H1 (cell line): ENCODE data around the gene ZBTB16. TPM values are rescaled to one million over a fixed set of nuclear protein-coding genes. Genes with fewer than 3 reads are reported as not detected.

Experiments
- CTCF ChIA-PET: fragments of 300-600 bp; sonication (Branson Sonifier 250); formaldehyde crosslinking; loops from one replicate; lab custom pipeline; 2021; ENCODE audit not compliant: partially characterized antibody; lab: Charles Lee
- POLR2A ChIA-PET: fragments of 300-600 bp; sonication (Branson Sonifier 250); formaldehyde crosslinking; loops from one replicate; lab custom pipeline; 2021; ENCODE audit warnings: inconsistent platforms; ENCODE audit not compliant: partially characterized antibody; lab: Charles Lee
- DNase-seq, 2 experiments: peaks; one replicate each; pipeline versions ENCODE4 v3.0.0 to v3.0.0-alpha.2; 2010 to 2022; ENCODE audit warnings: low spot score in 2 of 2, low read depth in 1 of 2, mixed read lengths in 1 of 2
- FAIRE-seq: peaks from 2 replicates; lab custom pipeline; 2011; peaks lifted over from hg19 to GRCh38; lab: Jason Lieb, UNC
- H2AFZ ChIP-seq: 2 replicates; pipeline ENCODE4 v1.8.1; 2012; ENCODE audit warnings: low read length, inconsistent platforms
- H2AK5ac ChIP-seq: 2 replicates; pipeline ENCODE4 v1.6.1; 2013; ENCODE audit warnings: low read depth, low read length
- H2BK120ac ChIP-seq: replicated peaks from 2 replicates; pipeline ENCODE3; 2013; ENCODE audit warnings: low read depth, low read length, inconsistent platforms
- H2BK12ac ChIP-seq: 2 replicates; pipeline ENCODE4 v1.6.1; 2013; ENCODE audit warnings: low read depth, low read length
- H2BK15ac ChIP-seq: 2 replicates; pipeline ENCODE4 v1.6.1; 2013; ENCODE audit warnings: low read length
- H2BK20ac ChIP-seq: 2 replicates; pipeline ENCODE4 v1.6.1; 2013; ENCODE audit warnings: low read length
- H2BK5ac ChIP-seq: 2 replicates; pipeline ENCODE4 v1.6.1; 2013; ENCODE audit warnings: low read depth, low read length
- H3K14ac ChIP-seq: 2 replicates; pipeline ENCODE4 v1.6.1; 2013; ENCODE audit warnings: inconsistent platforms; ENCODE audit not compliant: insufficient read length
- H3K18ac ChIP-seq: 2 replicates; pipeline ENCODE4 v1.6.1; 2013; ENCODE audit warnings: low read length; ENCODE audit errors: extremely low read depth
- H3K23ac ChIP-seq: 2 replicates; pipeline ENCODE4 v1.6.1; 2013; ENCODE audit warnings: inconsistent platforms; ENCODE audit not compliant: insufficient read length
- H3K23me2 ChIP-seq: 2 replicates; pipeline ENCODE4 v1.6.1; 2013; ENCODE audit warnings: low read depth, low read length
- H3K27ac ChIP-seq: 2 replicates; pipeline ENCODE4 v1.6.1; 2011; ENCODE audit warnings: low read depth, low read length, inconsistent platforms
- H3K27me3 ChIP-seq, 4 experiments: replicated peaks in 1 of 4; 1 replicate in 1 of 4; 2 replicates in 3 of 4; pipeline versions ENCODE4 v1.6.1 to v1.8.1; 2011 to 2013; ENCODE audit warnings: low read length in 3 of 4, mild to moderate bottlenecking in 3 of 4, inconsistent platforms in 2 of 4, mixed read lengths in 2 of 4, moderate library complexity in 1 of 4; ENCODE audit not compliant: control insufficient read depth in 3 of 4, insufficient read depth in 3 of 4; ENCODE audit errors: extremely low read depth in 1 of 4
- H3K36me3 ChIP-seq, 4 experiments: 2 replicates each; pipeline versions ENCODE4 v1.6.1 to v1.8.1; 2011 to 2013; ENCODE audit warnings: mild to moderate bottlenecking in 4 of 4, low read length in 3 of 4, moderate library complexity in 2 of 4, control low read depth in 1 of 4, inconsistent platforms in 1 of 4; ENCODE audit not compliant: insufficient read depth in 4 of 4, control insufficient read depth in 2 of 4
- H3K4ac ChIP-seq: replicated peaks from 2 replicates; pipeline ENCODE3; 2013; ENCODE audit warnings: low read length, low read depth, mixed read lengths, inconsistent platforms; ENCODE audit not compliant: insufficient read length
- H3K4me1 ChIP-seq, 4 experiments: replicated peaks in 1 of 4; 1 replicate in 1 of 4; 2 replicates in 3 of 4; pipeline versions ENCODE4 v1.6.1 to v1.8.1; 2011 to 2013; ENCODE audit warnings: low read length in 3 of 4, inconsistent platforms in 2 of 4, mixed read lengths in 1 of 4; ENCODE audit not compliant: insufficient read depth in 4 of 4, control insufficient read depth in 3 of 4
- H3K4me2 ChIP-seq, 2 experiments: 2 replicates each; pipeline versions ENCODE4 v1.6.1 to v1.8.1; 2011 to 2013; ENCODE audit warnings: low read depth in 2 of 2, low read length in 2 of 2, control low read depth in 1 of 2, inconsistent platforms in 1 of 2, mild to moderate bottlenecking in 1 of 2; ENCODE audit not compliant: insufficient read depth in 1 of 2
- H3K4me3 ChIP-seq, 4 experiments: fragments of 200-600, 300-600 bp in 1 of 4; sonication (generic), shearing (Covaris generic), sonication (Bioruptor Twin) in 1 of 4; 2 replicates each; pipeline versions ENCODE4 v1.5.1 to v1.8.1; 2011 to 2016; ENCODE audit warnings: low read length in 4 of 4, low read depth in 3 of 4, control low read depth in 2 of 4, inconsistent platforms in 2 of 4, mild to moderate bottlenecking in 2 of 4, mixed read lengths in 1 of 4, moderate library complexity in 1 of 4; ENCODE audit not compliant: insufficient read depth in 2 of 4; ENCODE audit errors: extremely low read depth in 1 of 4
- H3K56ac ChIP-seq: replicated peaks from 2 replicates; pipeline ENCODE3; 2013; ENCODE audit warnings: low read depth, mild to moderate bottlenecking, mixed read lengths, low read length, inconsistent platforms; ENCODE audit not compliant: insufficient read length
- H3K79me1 ChIP-seq: 2 replicates; pipeline ENCODE4 v1.6.1; 2013; ENCODE audit warnings: low read depth, low read length, control low read depth
- H3K79me2 ChIP-seq, 2 experiments: 2 replicates each; pipeline versions ENCODE4 v1.6.1 to v1.8.1; 2012 to 2013; ENCODE audit warnings: low read length in 2 of 2, mild to moderate bottlenecking in 2 of 2, inconsistent platforms in 1 of 2; ENCODE audit not compliant: insufficient read depth in 2 of 2, control insufficient read depth in 1 of 2
- H3K9ac ChIP-seq, 4 experiments: replicated peaks in 1 of 4; 1 replicate in 1 of 4; 2 replicates in 3 of 4; pipeline versions ENCODE4 v1.6.1 to v1.8.1; 2011 to 2013; ENCODE audit warnings: low read depth in 3 of 4, low read length in 3 of 4, control low read depth in 2 of 4, mild to moderate bottlenecking in 2 of 4, moderate library complexity in 2 of 4, inconsistent platforms in 1 of 4; ENCODE audit errors: extremely low read depth in 1 of 4
- H3K9me3 ChIP-seq, 2 experiments: 2 replicates each; pipeline versions ENCODE4 v1.6.1 to v1.8.1; 2012 to 2013; ENCODE audit warnings: mild to moderate bottlenecking in 2 of 2, moderate library complexity in 2 of 2, control low read depth in 1 of 2, inconsistent platforms in 1 of 2, low read depth in 1 of 2, low read length in 1 of 2, mixed read lengths in 1 of 2; ENCODE audit not compliant: insufficient read depth in 2 of 2
- H4K20me1 ChIP-seq, 2 experiments: replicated peaks in 1 of 2; 2 replicates each; pipeline versions ENCODE3 to v1.8.1; 2011 to 2013; ENCODE audit warnings: inconsistent platforms in 2 of 2, low read length in 2 of 2, mild to moderate bottlenecking in 1 of 2; ENCODE audit not compliant: insufficient read depth in 2 of 2, control insufficient read depth in 1 of 2
- H4K5ac ChIP-seq: 2 replicates; pipeline ENCODE4 v1.6.1; 2013; ENCODE audit warnings: low read length, low read depth, mixed read lengths, inconsistent platforms; ENCODE audit not compliant: insufficient read length
- H4K8ac ChIP-seq: 2 replicates; pipeline ENCODE4 v1.8.0; 2013; ENCODE audit warnings: mild to moderate bottlenecking, moderate library complexity, low read length, inconsistent platforms; ENCODE audit not compliant: insufficient read depth; ENCODE audit errors: extremely low read depth
- H4K91ac ChIP-seq: replicated peaks from 2 replicates; pipeline ENCODE3; 2013; ENCODE audit warnings: low read length, mixed read lengths, inconsistent platforms; ENCODE audit not compliant: insufficient read length
- ATF3 ChIP-seq: IDR thresholded peaks from 2 replicates; pipeline ENCODE4 v1.6.1; 2011; ENCODE audit warnings: low read depth, mild to moderate bottlenecking, low read length; ENCODE audit not compliant: insufficient read depth
- CTCF ChIP-seq, 3 experiments: IDR thresholded peaks; 1 replicate in 2 of 3; 2 replicates in 1 of 3; pipeline versions ENCODE4 v1.5.1 to v1.6.1; 2011; ENCODE audit warnings: low read length in 3 of 3, mild to moderate bottlenecking in 3 of 3, inconsistent platforms in 2 of 3, low read depth in 1 of 3, moderate library complexity in 1 of 3; ENCODE audit not compliant: insufficient read depth in 1 of 3; ENCODE audit errors: control extremely low read depth in 1 of 3
- EZH2 ChIP-seq: fragments of 200-600 bp; sonication (generic); IDR thresholded peaks from 2 replicates; pipeline ENCODE4 v1.7.1; 2012; ENCODE audit warnings: low read depth, mild to moderate bottlenecking, moderate library complexity, low read length, inconsistent platforms; ENCODE audit not compliant: severe bottlenecking
- FOSL1 ChIP-seq: IDR thresholded peaks from 2 replicates; pipeline ENCODE4 v1.6.1; 2011; ENCODE audit warnings: mild to moderate bottlenecking, low read depth, low read length, moderate library complexity; ENCODE audit not compliant: insufficient read depth
- JUN ChIP-seq: IDR thresholded peaks from 2 replicates; pipeline ENCODE4 v1.6.1; 2011; ENCODE audit warnings: low read depth, mild to moderate bottlenecking, improper control_type of control experiment, low read length
- RAD21 ChIP-seq, 2 experiments: IDR thresholded peaks in 1 of 2; conservative IDR thresholded peaks in 1 of 2; 2 replicates each; pipeline ENCODE4 v1.6.1; 2011; ENCODE audit warnings: low read depth in 2 of 2, low read length in 2 of 2, improper control_type of control experiment in 1 of 2, inconsistent platforms in 1 of 2, mild to moderate bottlenecking in 1 of 2, moderate library complexity in 1 of 2
- RXRA ChIP-seq: IDR thresholded peaks from 2 replicates; pipeline ENCODE4 v1.6.1; 2011; ENCODE audit warnings: low read depth, mild to moderate bottlenecking, low read length, moderate library complexity; ENCODE audit not compliant: insufficient read depth
- ZNF274 ChIP-seq: IDR thresholded peaks from 2 replicates; pipeline ENCODE4 v1.7.0; 2012; ENCODE audit warnings: low read length, borderline replicate concordance; ENCODE audit errors: extremely low read depth
- WGBS, 2 experiments: shearing (Covaris generic) in 1 of 2; methylation state at CpG; one replicate each; pipeline versions ENCODE4 v1.1.6 to v1.1.7; 2013 to 2015; ENCODE audit warnings: low lambda C conversion rate in 2 of 2, mixed read lengths in 2 of 2, inconsistent platforms in 1 of 2, low coverage in 1 of 2, missing lambda C conversion rate in 1 of 2; ENCODE audit not compliant: insufficient replicate concordance in 2 of 2, insufficient coverage in 1 of 2, insufficient read length in 1 of 2; ENCODE audit errors: extremely low coverage in 1 of 2, missing lambda C conversion rate in 1 of 2; 5-methylcytosine and 5-hydroxymethylcytosine counted together
- polyA plus RNA-seq, 7 experiments: library from polyadenylated mRNA; depleted of rRNA in 3 of 7; stranded (reverse) in 5 of 7; unstranded in 2 of 7; fragments of >200 nt in 5 of 7; fragments of 200-250 nt in 2 of 7; gene quantifications; 1 replicate in 5 of 7; 2 replicates in 1 of 7; 4 replicates in 1 of 7; pipeline versions ENCODE4 v1.2.1 to v1.2.3, GENCODE V29; 2011 to 2013; ENCODE audit warnings: missing spikeins in 2 of 7, mixed read lengths in 2 of 7
- total RNA-seq: library from RNA; stranded (reverse); fragmentation: NEBNext Ultra II Directional; extraction: Animal tissue kit (Norgen Biotek cat#: 25700); gene quantifications from 2 replicates; pipeline ENCODE4 v1.2.1, GENCODE V29; 2021
- TF ChIP-seq, protein P1 (sequence below): IDR thresholded peaks from 2 replicates; pipeline ENCODE4 v1.6.1; 2011; ENCODE audit warnings: low read length, improper control_type of control experiment

The ZBTB16 gene
- total and polyA plus RNA-seq, 2 of the 8 experiments (the other 6 are each of a cell fraction or from before 2014, with no cell fraction given) = 0.12 to 0.61 TPM

DNA sequence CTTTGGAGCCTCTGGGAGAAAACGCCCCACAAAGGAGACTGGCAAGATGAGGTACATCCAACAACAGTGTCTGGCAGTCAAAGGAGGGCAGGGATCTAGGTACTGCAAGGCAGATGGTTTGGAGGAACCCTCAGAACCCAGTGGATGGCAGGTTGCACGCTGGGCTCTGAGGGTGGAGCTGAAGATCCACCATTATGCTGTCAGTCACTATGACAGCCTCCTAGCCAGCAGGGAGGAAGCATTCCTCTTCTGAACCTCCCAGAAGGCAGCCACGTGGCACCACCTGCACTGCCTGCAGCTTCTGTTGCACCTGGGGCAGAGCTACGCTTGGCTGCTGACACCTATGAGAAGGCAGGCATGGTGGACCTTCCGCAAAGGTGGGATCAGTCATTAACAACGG, 44.4 kb upstream of the ZBTB16 start:
- no peak overlapping the region for H3K9ac ChIP-seq
- no peaks in the 10 kb centered on the region for H4K20me1 ChIP-seq
- no peak overlapping the region for H4K91ac ChIP-seq
- no peak overlapping the region for H3K4me2 ChIP-seq
- H3K4me3 ChIP-seq = no peak overlapping the region
- TF ChIP-seq ZNF274 (no peak), ATF3 (no peak), EZH2 (no peak), RAD21 (IDR thresholded peaks at IDR 0.05 in 1 of 2, conservative IDR thresholded peaks at IDR 0.05 in 1 of 2; ENCODE audit: low read depth in 2 of 2, low read length in 2 of 2) (no peak), FOSL1 (no peak), CTCF (IDR thresholded peaks at IDR 0.05; ENCODE audit: control extremely low read depth in 1 of 3, insufficient read depth in 1 of 3, low read depth in 1 of 3, low read length in 3 of 3) (no peak), RXRA (no peak), JUN (no peak)
- TF ChIP-seq, protein P1, sequence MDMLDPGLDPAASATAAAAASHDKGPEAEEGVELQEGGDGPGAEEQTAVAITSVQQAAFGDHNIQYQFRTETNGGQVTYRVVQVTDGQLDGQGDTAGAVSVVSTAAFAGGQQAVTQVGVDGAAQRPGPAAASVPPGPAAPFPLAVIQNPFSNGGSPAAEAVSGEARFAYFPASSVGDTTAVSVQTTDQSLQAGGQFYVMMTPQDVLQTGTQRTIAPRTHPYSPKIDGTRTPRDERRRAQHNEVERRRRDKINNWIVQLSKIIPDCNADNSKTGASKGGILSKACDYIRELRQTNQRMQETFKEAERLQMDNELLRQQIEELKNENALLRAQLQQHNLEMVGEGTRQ = no peak
- FAIRE-seq = no peak
- H3K27me3 ChIP-seq = no peaks in the 10 kb centered on the region
- no peak overlapping the region for H2BK20ac ChIP-seq
- H3K79me1 ChIP-seq = no peaks in the 10 kb centered on the region
- ChIA-PET POLR2A (no interaction called here), CTCF (interaction anchor here (0.7 to 4.9 kb wide), 6 partner anchors 9 to 247 kb away, joined by 4 to 38 read pairs (median 10); no protein-coding TSS in a partner anchor)
- H3K36me3 ChIP-seq = no peaks in the 10 kb centered on the region
- no peaks in the 10 kb centered on the region for H3K9me3 ChIP-seq
- no peak overlapping the region for H2BK5ac ChIP-seq
- no peaks in the 10 kb centered on the region for H3K4me1 ChIP-seq
- no peak overlapping the region for H2BK12ac ChIP-seq
- no peak overlapping the region for H4K5ac ChIP-seq
- no peak overlapping the region for H3K4ac ChIP-seq
- no peak overlapping the region for H2BK120ac ChIP-seq
- H3K23ac ChIP-seq = no peak overlapping the region
- H3K79me2 ChIP-seq = no peaks in the 10 kb centered on the region
- H3K18ac ChIP-seq = no peak overlapping the region
- H4K8ac ChIP-seq = no peak overlapping the region
- no peak overlapping the region for H2AK5ac ChIP-seq
- no peak for DNase-seq
- no peak overlapping the region for H2BK15ac ChIP-seq
- H3K23me2 ChIP-seq = no peaks in the 10 kb centered on the region
- H3K27ac ChIP-seq = no peak overlapping the region
- no peak overlapping the region for H3K14ac ChIP-seq
- no peak overlapping the region; the same call in 1 of the 2 replicates for H2AFZ ChIP-seq
- no peak overlapping the region for H3K56ac ChIP-seq
- WGBS, 2 experiments = 62% methylated on average over 6 of the region's 6 CpGs; no CpG with 5 or more reads in 1 of the 2 experiments
